Uterus (tissue), 4 donors: ENCODE measurements around the gene CSGALNACT2. TPM values are rescaled to one million over a fixed set of nuclear protein-coding genes. Genes with fewer than 3 reads are reported as not detected.

Source experiments
- DNase-seq, 2 donors: peaks; one replicate each; pipeline ENCODE4 v3.0.0-alpha.2; 2019 to 2020
- H3K27ac ChIP-seq, 2 donors: fragments of 200-600 bp; sonication (generic); 1 replicate in 1 of 2; 2 replicates in 1 of 2; pipeline ENCODE4 v1.5.1; 2016 to 2018
- H3K27me3 ChIP-seq, 2 donors: fragments of 200-600 bp; sonication (generic); one replicate each; pipeline ENCODE4 v1.5.1; 2018 to 2019; ENCODE audit warnings: control low read depth in 1 of 2
- H3K36me3 ChIP-seq, 2 donors: fragments of 200-600 bp; sonication (generic); one replicate each; pipeline ENCODE4 v1.5.1; 2019; ENCODE audit warnings: control low read depth in 1 of 2
- H3K4me1 ChIP-seq, 2 donors: fragments of 200-600 bp; sonication (generic); one replicate each; pipeline ENCODE4 v1.5.1; 2018 to 2019; ENCODE audit warnings: control low read depth in 1 of 2
- H3K4me3 ChIP-seq, 2 donors: fragments of 200-600 bp; sonication (generic); 1 replicate in 1 of 2; 2 replicates in 1 of 2; pipeline ENCODE4 v1.5.1; 2018 to 2019; ENCODE audit warnings: mild to moderate bottlenecking in 1 of 2
- H3K9me3 ChIP-seq, 2 donors: fragments of 200-600 bp; sonication (generic); one replicate each; pipeline ENCODE4 v1.5.1; 2019; ENCODE audit warnings: control low read depth in 1 of 2
- POLR2A ChIP-seq, 2 donors: fragments of 450-650 bp; IDR thresholded peaks; one replicate each; pipeline ENCODE4 v1.6.1; 2016; ENCODE audit warnings: antibody characterized with exemption in 2 of 2, mild to moderate bottlenecking in 1 of 2, moderate library complexity in 1 of 2
- intact Hi-C: fragments of 100-400 bp; cut with DNase I; formaldehyde crosslinking; loops from one replicate; pipeline ENCODE4 v1.15.1; 2023; ENCODE audit warnings: low total_unique reads
- total RNA-seq, 4 donors: library from RNA; depleted of rRNA in 3 of 4; stranded (reverse); fragments of >200 nt in 3 of 4; gene quantifications; one replicate each; pipeline versions ENCODE4 v1.1.0 to v1.2.4, GENCODE V29; 2014 to 2023
- TF ChIP-seq, protein P1 (sequence below), 4 experiments: fragments of 200-600 bp in 2 of 4; fragments of 450-650 bp in 2 of 4; sonication (generic) in 2 of 4; IDR thresholded peaks; one replicate each; pipeline ENCODE4 v1.5.1; 2016 to 2019; ENCODE audit warnings: antibody characterized with exemption in 4 of 4, mild to moderate bottlenecking in 2 of 4, moderate library complexity in 1 of 4
- donor health status: DM: yes; HTN: yes; CAD: no.

The CSGALNACT2 gene
- total RNA-seq, 4 donors from 2014 or later: 18.4 to 43.7 (median 25.1) TPM

DNA sequence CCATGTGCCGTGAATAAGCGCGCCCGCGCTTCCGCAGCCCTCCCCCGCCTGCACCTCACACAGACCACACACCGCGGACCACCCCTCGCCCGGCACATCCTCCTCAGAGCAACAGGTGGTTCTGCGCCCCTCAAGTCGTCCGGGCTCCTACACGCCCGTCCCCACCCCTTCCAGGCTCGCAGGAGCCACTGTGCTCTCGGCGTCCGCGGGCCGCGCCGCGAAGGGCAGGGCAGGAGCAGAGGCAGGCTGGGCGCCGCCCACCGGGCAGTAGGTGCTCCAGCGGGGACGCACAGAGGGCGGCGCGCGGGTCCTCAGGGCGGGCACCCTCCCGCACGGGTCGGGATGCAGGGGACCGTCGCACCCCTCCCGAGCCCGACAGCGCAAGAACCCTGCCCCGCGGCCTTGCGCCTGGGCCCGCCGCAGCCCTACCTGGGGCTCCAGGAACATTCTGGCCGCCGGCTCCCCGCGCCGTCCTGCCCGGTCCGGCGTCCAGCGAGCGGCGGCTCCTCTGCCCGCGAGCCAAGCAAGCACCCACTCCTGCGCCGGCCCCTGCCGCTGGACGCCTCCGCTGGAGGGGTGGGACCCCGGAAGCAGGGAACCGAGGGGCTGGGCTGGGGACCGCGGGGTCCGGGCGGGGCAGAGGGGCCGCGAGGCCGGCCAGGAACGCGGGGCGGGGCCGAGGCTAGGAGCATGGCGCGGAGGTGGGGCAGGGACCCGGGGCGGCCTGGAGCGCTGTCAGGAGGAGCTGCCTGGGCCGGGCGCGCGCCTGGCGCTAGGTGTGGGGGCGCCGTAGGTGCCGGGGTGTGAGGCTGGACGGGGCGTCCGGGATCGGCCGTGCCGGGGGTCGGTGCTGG lies 91.2 kb downstream of the CSGALNACT2 start:
- DNase-seq: peak; percentile 5 to 10
- intact Hi-C loops: no loop called here
- H3K4me1 ChIP-seq: peaks cover 0 to 4% of the 10 kb centered on the region in 2 donors
- no peak overlapping the region for H3K27ac ChIP-seq
- no peaks in the 10 kb centered on the region for H3K36me3 ChIP-seq
- H3K27me3 ChIP-seq: peaks cover 0 to 4% of the 10 kb centered on the region in 2 donors
- no peaks in the 10 kb centered on the region for H3K9me3 ChIP-seq
- no peak overlapping the region for H3K4me3 ChIP-seq
- TF ChIP-seq POLR2A (IDR thresholded peaks at IDR 0.05): no peak
- TF ChIP-seq, protein P1, sequence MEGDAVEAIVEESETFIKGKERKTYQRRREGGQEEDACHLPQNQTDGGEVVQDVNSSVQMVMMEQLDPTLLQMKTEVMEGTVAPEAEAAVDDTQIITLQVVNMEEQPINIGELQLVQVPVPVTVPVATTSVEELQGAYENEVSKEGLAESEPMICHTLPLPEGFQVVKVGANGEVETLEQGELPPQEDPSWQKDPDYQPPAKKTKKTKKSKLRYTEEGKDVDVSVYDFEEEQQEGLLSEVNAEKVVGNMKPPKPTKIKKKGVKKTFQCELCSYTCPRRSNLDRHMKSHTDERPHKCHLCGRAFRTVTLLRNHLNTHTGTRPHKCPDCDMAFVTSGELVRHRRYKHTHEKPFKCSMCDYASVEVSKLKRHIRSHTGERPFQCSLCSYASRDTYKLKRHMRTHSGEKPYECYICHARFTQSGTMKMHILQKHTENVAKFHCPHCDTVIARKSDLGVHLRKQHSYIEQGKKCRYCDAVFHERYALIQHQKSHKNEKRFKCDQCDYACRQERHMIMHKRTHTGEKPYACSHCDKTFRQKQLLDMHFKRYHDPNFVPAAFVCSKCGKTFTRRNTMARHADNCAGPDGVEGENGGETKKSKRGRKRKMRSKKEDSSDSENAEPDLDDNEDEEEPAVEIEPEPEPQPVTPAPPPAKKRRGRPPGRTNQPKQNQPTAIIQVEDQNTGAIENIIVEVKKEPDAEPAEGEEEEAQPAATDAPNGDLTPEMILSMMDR (IDR thresholded peaks at IDR 0.05): no peak

- DNase-seq: peak; percentile 4 to 8
- H3K4me3 ChIP-seq: no peak overlapping the region
- H3K36me3 ChIP-seq: no peaks in the 10 kb centered on the region
- no peaks in the 10 kb centered on the region for H3K9me3 ChIP-seq
- TF ChIP-seq, protein P1 (IDR thresholded peaks at IDR 0.05): no peak
- TF ChIP-seq POLR2A (IDR thresholded peaks at IDR 0.05): no peak
- intact Hi-C loops: no loop called here
- no peak overlapping the region for H3K27ac ChIP-seq
- H3K4me1 ChIP-seq: peaks cover 0 to 4% of the 10 kb centered on the region in 2 donors
- peaks cover 0 to 4% of the 10 kb centered on the region in 2 donors for H3K27me3 ChIP-seq
Measured at GRCh38 chr10:43230101-43230908, 92.1 kb downstream of the CSGALNACT2 start.

DNA sequence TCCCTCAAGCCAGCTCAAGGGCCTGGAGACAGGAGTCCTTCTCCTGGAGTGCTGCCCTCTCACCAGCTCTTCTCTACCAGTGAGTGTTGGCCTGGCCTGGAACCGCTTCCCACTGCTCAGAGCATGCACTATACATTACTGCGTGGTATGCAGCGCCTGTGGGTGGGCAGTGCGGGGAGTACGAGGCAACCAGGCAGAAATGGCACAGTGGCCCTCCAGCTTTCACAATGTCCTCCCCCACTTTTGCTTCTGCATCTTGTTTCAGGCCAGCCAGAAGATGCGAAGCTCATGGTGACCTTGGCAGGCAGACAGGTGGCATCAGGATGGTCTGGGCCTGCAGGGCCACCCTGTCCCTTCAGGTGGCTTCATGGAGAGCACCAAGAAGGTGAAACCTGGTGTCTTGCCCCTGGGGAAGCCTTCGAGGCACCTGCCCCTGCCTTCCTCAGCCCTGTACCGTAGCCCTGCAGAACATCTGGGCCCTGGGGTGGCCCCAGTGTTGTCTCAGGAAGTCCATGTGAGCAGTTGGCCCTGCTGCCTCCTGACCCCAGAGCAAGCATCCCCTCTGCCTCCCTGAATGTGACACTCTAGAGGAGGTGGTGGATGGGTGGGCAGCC lies 92.8 kb downstream of the CSGALNACT2 start:
- intact Hi-C loops: no loop called here
- H3K4me1 ChIP-seq: peaks cover 0 to 4% of the 10 kb centered on the region in 2 donors
- DNase-seq: peak; percentile 4 to 5
- H3K27me3 ChIP-seq: peaks cover 0 to 4% of the 10 kb centered on the region in 2 donors
- H3K4me3 ChIP-seq: no peak overlapping the region
- H3K27ac ChIP-seq: no peak overlapping the region
- no peak for TF ChIP-seq POLR2A (IDR thresholded peaks at IDR 0.05)
- TF ChIP-seq, protein P1 (IDR thresholded peaks at IDR 0.05): no peak
- H3K9me3 ChIP-seq: no peaks in the 10 kb centered on the region
- no peaks in the 10 kb centered on the region for H3K36me3 ChIP-seq

DNA sequence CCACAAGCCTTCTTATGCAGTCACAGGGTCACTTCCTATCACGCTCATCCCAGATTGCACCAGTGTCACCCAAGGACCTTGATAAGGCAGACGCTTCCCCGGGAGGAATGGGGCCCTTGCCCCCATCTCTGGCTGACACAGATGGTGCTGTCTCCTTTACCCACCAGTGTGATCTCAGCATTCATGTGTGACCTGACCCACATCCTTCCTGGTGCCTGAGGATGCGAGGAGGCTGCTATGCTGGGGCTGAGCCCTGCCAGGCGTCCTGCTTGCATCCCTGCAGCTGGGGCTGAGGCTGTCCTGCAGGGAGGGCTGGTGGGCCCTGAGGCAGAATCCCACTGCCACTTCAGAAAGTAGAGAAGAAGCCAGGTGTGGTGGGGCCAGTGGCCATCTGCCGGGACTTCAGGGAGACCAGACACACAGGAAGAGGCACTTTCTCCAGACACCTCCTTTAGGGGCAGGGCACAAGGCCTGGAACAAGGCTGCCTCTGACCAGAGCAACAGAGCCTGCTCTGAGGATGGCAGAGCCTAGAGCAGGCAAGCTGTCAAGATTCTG lies 93.4 kb downstream of the CSGALNACT2 start:
- intact Hi-C loops: no loop called here

More for the DNA sequence above, 93.4 kb downstream of the CSGALNACT2 start:
- TF ChIP-seq POLR2A (IDR thresholded peaks at IDR 0.05): no peak
- TF ChIP-seq, protein P1 (IDR thresholded peaks at IDR 0.05): no peak
- Histone ChIP-seq H3K4me3 (no peak overlapping the region), H3K27me3 (peaks cover 0 to 4% of the 10 kb centered on the region in 2 donors), H3K9me3 (no peaks in the 10 kb centered on the region), H3K36me3 (no peaks in the 10 kb centered on the region), H3K27ac (no peak overlapping the region), H3K4me1 (peaks cover 0 to 4% of the 10 kb centered on the region in 2 donors)
- DNase-seq: peak; percentile 6 to 11
